GM12878 (cell line): Measurements from ENCODE around the gene OR1F1. TPM values are rescaled to one million over a fixed set of nuclear protein-coding genes. Genes with fewer than 3 reads are reported as not detected.

Experiments
- ATAC-seq: fragments of 200-7000 bp; cut with Tn5 transposase; 3 replicates; pipeline ENCODE4 v1.9.1; 2020; ENCODE audit warnings: mild to moderate bottlenecking, moderate library complexity
- BruUV-seq: library from RNA; stranded (reverse); fragments of 400-500 nt; replicated peaks from 2 replicates; lab custom pipeline; 2021; lab: Mats Ljungman, UMichigan
- CTCF ChIA-PET: fragments of 300-600 bp; sonication (Branson Sonifier 250); formaldehyde crosslinking; extraction: SDS; loops from one replicate; lab custom pipeline; 2021; ENCODE audit warnings: inconsistent platforms; lab: Yijun Ruan, JAX
- POLR2A ChIA-PET: fragments of 350-600 bp; formaldehyde crosslinking; extraction: SDS; loops from one replicate; lab custom pipeline; 2021; ENCODE audit warnings: inconsistent platforms; lab: Charles Lee
- RAD21 ChIA-PET: fragments of 300-600 bp; sonication (Branson Sonifier 250); formaldehyde crosslinking; loops from one replicate; lab custom pipeline; 2023; ENCODE audit warnings: antibody characterized with exemption; ENCODE audit not compliant: unreplicated experiment; lab: Charles Lee
- SMC1A ChIA-PET: fragments of 300-600 bp; sonication (Branson Sonifier 250); formaldehyde crosslinking; loops from one replicate; lab custom pipeline; 2023; ENCODE audit not compliant: unreplicated experiment, uncharacterized antibody; lab: Charles Lee
- DNase-seq: peaks from one replicate; pipeline ENCODE4 v3.0.0-alpha.2; 2011; ENCODE audit warnings: low read depth, low spot score
- FAIRE-seq: peaks from 3 replicates; lab custom pipeline; 2011; peaks lifted over from hg19 to GRCh38; lab: Jason Lieb, UNC
- H2AFZ ChIP-seq: 2 replicates; pipeline ENCODE4 v1.6.0; 2011; ENCODE audit warnings: low read depth, low read length, control low read depth; ENCODE audit not compliant: control insufficient read depth
- H3K27ac ChIP-seq: 2 replicates; pipeline ENCODE4 v1.5.1; 2011; ENCODE audit warnings: control low read depth; ENCODE audit not compliant: control insufficient read depth, insufficient read depth
- H3K27me3 ChIP-seq, 2 experiments: replicated peaks in 1 of 2; 2 replicates each; pipeline versions ENCODE4 v1.6.0 to v1.6.1; 2011; ENCODE audit warnings: low read length in 1 of 2; ENCODE audit not compliant: control insufficient read depth in 2 of 2, insufficient read depth in 2 of 2
- H3K36me3 ChIP-seq, 2 experiments: 2 replicates each; pipeline ENCODE4 v1.5.1; 2011; ENCODE audit warnings: low read length in 1 of 2; ENCODE audit not compliant: control insufficient read depth in 2 of 2, insufficient read depth in 2 of 2
- H3K4me1 ChIP-seq: 2 replicates; pipeline ENCODE4 v1.6.1; 2011; ENCODE audit warnings: mild to moderate bottlenecking, low read length, moderate library complexity, mixed read lengths; ENCODE audit not compliant: control insufficient read depth, insufficient read depth
- H3K4me2 ChIP-seq: 2 replicates; pipeline ENCODE4 v1.6.0; 2011; ENCODE audit warnings: control low read depth; ENCODE audit not compliant: control insufficient read depth, insufficient read depth
- H3K4me3 ChIP-seq: fragments of 200-600 bp; sonication (generic); 2 replicates; pipeline ENCODE4 v1.5.1; 2016
- H3K79me2 ChIP-seq: 2 replicates; pipeline ENCODE4 v1.6.0; 2011; ENCODE audit warnings: low read length; ENCODE audit not compliant: control insufficient read depth, insufficient read depth
- H3K9ac ChIP-seq: 2 replicates; pipeline ENCODE4 v1.8.0; 2011; ENCODE audit warnings: low read length, control low read depth, mixed read lengths; ENCODE audit not compliant: control insufficient read depth, insufficient read depth
- H3K9me3 ChIP-seq: replicated peaks from 3 replicates; pipeline ENCODE4 v1.5.1; 2011; ENCODE audit warnings: mild to moderate bottlenecking, low read length; ENCODE audit not compliant: control insufficient read depth, insufficient read depth
- H4K20me1 ChIP-seq: 2 replicates; pipeline ENCODE4 v1.6.0; 2011; ENCODE audit not compliant: control insufficient read depth, insufficient read depth
- HDAC2 ChIP-seq: fragments of 200-600 bp; sonication (generic); IDR thresholded peaks from 2 replicates; pipeline ENCODE4 v1.6.1; 2017
- MYB ChIP-seq: fragments of 150-350 bp; IDR thresholded peaks from 2 replicates; pipeline ENCODE4 v1.6.1; 2014; ENCODE audit warnings: mild to moderate bottlenecking, low read depth, low read length, borderline replicate concordance
- NFXL1 ChIP-seq: fragments of 450-650 bp; IDR thresholded peaks from 2 replicates; pipeline ENCODE4 v1.6.1; 2017; ENCODE audit warnings: antibody characterized with exemption, mild to moderate bottlenecking, borderline replicate concordance
- NR2C2 ChIP-seq: IDR thresholded peaks from 2 replicates; pipeline ENCODE4 v1.6.1; 2011; ENCODE audit warnings: borderline replicate concordance, low read depth; ENCODE audit not compliant: control insufficient read depth, insufficient read length
- RELA ChIP-seq: fragments of 450-650 bp; IDR thresholded peaks from 2 replicates; pipeline ENCODE4 v1.8.0; 2014; ENCODE audit warnings: borderline replicate concordance; ENCODE audit not compliant: partially characterized antibody
- SREBF1 ChIP-seq: IDR thresholded peaks from 2 replicates; pipeline ENCODE4 v1.6.1; 2012; ENCODE audit warnings: mild to moderate bottlenecking, low read length
- SREBF2 ChIP-seq: IDR thresholded peaks from 2 replicates; pipeline ENCODE4 v1.6.1; 2012; ENCODE audit warnings: mild to moderate bottlenecking, low read length
- STAT3 ChIP-seq: IDR thresholded peaks from 2 replicates; pipeline ENCODE4 v1.6.1; 2011; ENCODE audit warnings: low read depth, low read length, improper control_type of control experiment
- WRNIP1 ChIP-seq: IDR thresholded peaks from 2 replicates; pipeline ENCODE4 v1.6.1; 2011; ENCODE audit warnings: low read depth, low read length, improper control_type of control experiment, borderline replicate concordance
- ZNF384 ChIP-seq: IDR thresholded peaks from 2 replicates; pipeline ENCODE4 v1.6.1; 2012; ENCODE audit warnings: low read depth, mild to moderate bottlenecking, low read length, improper control_type of control experiment, borderline replicate concordance
- ZNF622 ChIP-seq: fragments of 450-650 bp; IDR thresholded peaks from 2 replicates; pipeline ENCODE4 v1.6.1; 2017; ENCODE audit warnings: mild to moderate bottlenecking, inconsistent platforms
- WGBS: methylation state at CpG from one replicate; pipeline ENCODE4 v1.1.6; 2016; ENCODE audit warnings: low lambda C conversion rate; ENCODE audit not compliant: insufficient replicate concordance, insufficient coverage; ENCODE audit errors: missing lambda C conversion rate; 5-methylcytosine and 5-hydroxymethylcytosine counted together
- in situ Hi-C: fragments of 300-500 bp; cut with MboI; formaldehyde crosslinking; loops from 9 replicates; pipeline ENCODE4 v1.14.3; 2018; ENCODE audit warnings: mixed read lengths
- intact Hi-C: fragments of 100-400 bp; cut with micrococcal nuclease; formaldehyde crosslinking; loops from one replicate; pipeline ENCODE4 v1.14.2; 2022; ENCODE audit not compliant: unreplicated experiment
- polyA plus RNA-seq, 11 experiments: library from polyadenylated mRNA; depleted of rRNA in 4 of 11; unstranded in 6 of 11; stranded (reverse) in 5 of 11; fragments of >200 nt; fragmentation: Nextera tagmentation in 4 of 11; fragmentation: Illumina TruSeq in 1 of 11; extraction: Ambion mirVana in 4 of 11; extraction: Trizol in 1 of 11; gene quantifications; 1 replicate in 1 of 11; 2 replicates in 10 of 11; pipeline versions ENCODE4 v1.2.1 to v1.2.3, GENCODE V29; 2011 to 2016; ENCODE audit warnings: inconsistent platforms in 2 of 11, missing spikeins in 2 of 11, low read depth in 1 of 11
- total RNA-seq, 4 experiments: library from RNA; depleted of rRNA in 3 of 4; stranded (reverse); fragments of >200 nt in 3 of 4; fragmentation: Illumina TruSeq in 1 of 4; extraction: Trizol in 1 of 4; gene quantifications; 2 replicates each; pipeline versions ENCODE4 v1.2.1 to v1.2.3, GENCODE V29; 2013 to 2021
- TF ChIP-seq, protein P1 (sequence below): IDR thresholded peaks from 2 replicates; pipeline ENCODE4 v1.6.1; 2012; ENCODE audit warnings: low read length, inconsistent platforms

The OR1F1 gene
- total and polyA plus RNA-seq, 10 of the 15 experiments (the other 5 are each of a cell fraction or from before 2014, with no cell fraction given), result 0.10 to 0.14 (median 0.12) TPM; not detected in 7

DNA sequence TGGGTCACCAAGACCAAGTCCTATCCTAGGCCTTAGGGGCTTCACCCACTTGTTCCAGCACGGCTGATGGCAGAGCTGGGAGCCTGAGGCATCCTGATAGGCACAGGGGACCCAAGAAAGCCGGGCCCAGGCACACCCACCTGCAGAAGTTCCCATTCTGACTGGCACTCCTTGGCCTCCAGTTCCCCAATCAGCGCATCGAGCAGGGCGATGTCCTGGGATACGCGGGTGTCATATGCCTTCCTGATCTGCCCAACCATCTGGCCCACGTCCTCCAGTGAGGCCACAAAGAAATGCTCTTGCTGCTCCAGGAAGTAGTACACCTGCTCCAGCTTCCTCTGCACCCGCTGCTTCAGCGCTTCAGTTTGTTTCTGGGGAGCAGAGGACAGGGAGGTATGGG, 58.9 kb downstream of the OR1F1 start:
- H3K4me3 ChIP-seq, result no peak overlapping the region
- no TSS peak for BruUV-seq
- intact Hi-C loops, result no loop called here
- no peaks in the 10 kb centered on the region for H3K4me1 ChIP-seq
- in situ Hi-C loops, result no loop called here
- FAIRE-seq (no peak), ATAC-seq (no peak), DNase-seq (no peak)
- RAD21 ChIA-PET, result no interaction called here
- 53% methylated on average over 10 of the region's 10 CpGs for WGBS
- H3K9ac ChIP-seq, result no peak overlapping the region
- H3K4me2 ChIP-seq, result no peak overlapping the region
- no peak overlapping the region for H2AFZ ChIP-seq
- TF ChIP-seq NR2C2 (no peak), HDAC2 (no peak), WRNIP1 (no peak), NFXL1 (no peak), SREBF2 (no peak), SREBF1 (no peak), RELA (no peak)
- SMC1A ChIA-PET, result no interaction called here
- no peaks in the 10 kb centered on the region for H3K79me2 ChIP-seq
- POLR2A ChIA-PET, result no interaction called here
- H3K27me3 ChIP-seq, result no peaks in the 10 kb centered on the region; a peak in 1 of 4 replicates
- CTCF ChIA-PET, result no interaction called here
- H4K20me1 ChIP-seq, result no peaks in the 10 kb centered on the region
- no peak overlapping the region for H3K27ac ChIP-seq
- H3K36me3 ChIP-seq, result no peaks in the 10 kb centered on the region
- no peaks in the 10 kb centered on the region for H3K9me3 ChIP-seq

DNA sequence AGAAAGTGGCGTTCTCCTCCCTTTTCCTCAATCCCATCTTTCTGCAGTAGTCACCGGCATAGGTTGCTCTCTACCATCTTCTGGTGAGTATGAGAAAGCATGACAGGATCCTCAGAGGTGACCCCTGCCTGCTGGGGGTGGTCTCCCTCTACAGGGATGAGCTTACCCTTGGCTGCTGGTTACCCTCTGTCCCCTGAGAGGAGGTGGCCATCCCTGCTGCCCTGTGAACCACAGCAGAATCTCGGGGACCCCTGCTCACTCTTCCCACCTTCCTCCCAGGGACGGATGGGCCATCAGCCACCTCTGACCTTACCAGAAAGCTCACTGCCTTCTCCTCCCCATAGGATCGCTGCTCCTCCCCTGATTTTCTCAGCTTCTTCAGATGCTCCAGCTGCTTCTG, 60.6 kb downstream of the OR1F1 start:
- ChIA-PET SMC1A (no interaction called here), POLR2A (no interaction called here), CTCF (no interaction called here), RAD21 (no interaction called here)
- H2AFZ ChIP-seq, result no peak overlapping the region
- intact Hi-C loops, result no loop called here
- TF ChIP-seq ZNF622 (no peak), STAT3 (no peak), ZNF384 (no peak), MYB (no peak)
- TF ChIP-seq, protein P1, sequence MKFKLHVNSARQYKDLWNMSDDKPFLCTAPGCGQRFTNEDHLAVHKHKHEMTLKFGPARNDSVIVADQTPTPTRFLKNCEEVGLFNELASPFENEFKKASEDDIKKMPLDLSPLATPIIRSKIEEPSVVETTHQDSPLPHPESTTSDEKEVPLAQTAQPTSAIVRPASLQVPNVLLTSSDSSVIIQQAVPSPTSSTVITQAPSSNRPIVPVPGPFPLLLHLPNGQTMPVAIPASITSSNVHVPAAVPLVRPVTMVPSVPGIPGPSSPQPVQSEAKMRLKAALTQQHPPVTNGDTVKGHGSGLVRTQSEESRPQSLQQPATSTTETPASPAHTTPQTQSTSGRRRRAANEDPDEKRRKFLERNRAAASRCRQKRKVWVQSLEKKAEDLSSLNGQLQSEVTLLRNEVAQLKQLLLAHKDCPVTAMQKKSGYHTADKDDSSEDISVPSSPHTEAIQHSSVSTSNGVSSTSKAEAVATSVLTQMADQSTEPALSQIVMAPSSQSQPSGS, result no peak
- H3K4me3 ChIP-seq, result no peak overlapping the region
- H3K4me1 ChIP-seq, result no peaks in the 10 kb centered on the region
- H3K27me3 ChIP-seq, result no peaks in the 10 kb centered on the region; a peak in 1 of 4 replicates
- no peak for ATAC-seq
- H3K36me3 ChIP-seq, result no peaks in the 10 kb centered on the region
- no peaks in the 10 kb centered on the region for H3K9me3 ChIP-seq
- no peak overlapping the region for H3K9ac ChIP-seq
- no peak for DNase-seq
- no peaks in the 10 kb centered on the region for H3K79me2 ChIP-seq
- no peak for FAIRE-seq
- WGBS, result 54% methylated on average over 5 of the region's 5 CpGs
- in situ Hi-C loops, result no loop called here
- no peak overlapping the region for H3K4me2 ChIP-seq
- H3K27ac ChIP-seq, result no peak overlapping the region
- no TSS peak for BruUV-seq
- H4K20me1 ChIP-seq, result no peaks in the 10 kb centered on the region
